ENCODE data around the gene TPPP.
"Not testable (repeated sequence)": the region's sequence is repeated elsewhere in the genome, so short reads cannot be mapped to it uniquely, and the experiment has no call there.

Gene TPPP

DNA sequence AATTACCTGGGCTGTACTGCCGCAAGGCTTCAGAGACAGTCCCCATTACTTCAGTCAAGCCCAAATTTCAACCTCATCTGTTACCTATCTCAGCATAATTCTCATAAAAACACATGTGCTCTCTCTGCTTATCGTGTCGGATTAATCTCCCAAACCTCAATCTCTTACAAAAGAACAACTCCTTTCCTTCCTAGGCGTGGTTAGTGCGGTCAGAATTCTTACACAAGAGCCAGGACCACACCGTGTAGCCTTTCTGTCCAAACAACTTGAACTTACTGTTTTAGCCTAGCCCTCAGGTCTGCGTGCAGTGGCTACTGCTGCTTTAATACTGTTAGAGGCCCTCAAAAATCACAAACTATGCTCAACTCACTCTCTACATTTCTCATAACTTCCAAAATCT, 13.0 kb upstream of the TPPP start:
- in situ Hi-C loops (cut with MboI; ENCODE audit: low sequenced_read_pairs, unreplicated experiment); DNase-seq (ENCODE audit: low spot score): not testable (repeated sequence)

DNA sequence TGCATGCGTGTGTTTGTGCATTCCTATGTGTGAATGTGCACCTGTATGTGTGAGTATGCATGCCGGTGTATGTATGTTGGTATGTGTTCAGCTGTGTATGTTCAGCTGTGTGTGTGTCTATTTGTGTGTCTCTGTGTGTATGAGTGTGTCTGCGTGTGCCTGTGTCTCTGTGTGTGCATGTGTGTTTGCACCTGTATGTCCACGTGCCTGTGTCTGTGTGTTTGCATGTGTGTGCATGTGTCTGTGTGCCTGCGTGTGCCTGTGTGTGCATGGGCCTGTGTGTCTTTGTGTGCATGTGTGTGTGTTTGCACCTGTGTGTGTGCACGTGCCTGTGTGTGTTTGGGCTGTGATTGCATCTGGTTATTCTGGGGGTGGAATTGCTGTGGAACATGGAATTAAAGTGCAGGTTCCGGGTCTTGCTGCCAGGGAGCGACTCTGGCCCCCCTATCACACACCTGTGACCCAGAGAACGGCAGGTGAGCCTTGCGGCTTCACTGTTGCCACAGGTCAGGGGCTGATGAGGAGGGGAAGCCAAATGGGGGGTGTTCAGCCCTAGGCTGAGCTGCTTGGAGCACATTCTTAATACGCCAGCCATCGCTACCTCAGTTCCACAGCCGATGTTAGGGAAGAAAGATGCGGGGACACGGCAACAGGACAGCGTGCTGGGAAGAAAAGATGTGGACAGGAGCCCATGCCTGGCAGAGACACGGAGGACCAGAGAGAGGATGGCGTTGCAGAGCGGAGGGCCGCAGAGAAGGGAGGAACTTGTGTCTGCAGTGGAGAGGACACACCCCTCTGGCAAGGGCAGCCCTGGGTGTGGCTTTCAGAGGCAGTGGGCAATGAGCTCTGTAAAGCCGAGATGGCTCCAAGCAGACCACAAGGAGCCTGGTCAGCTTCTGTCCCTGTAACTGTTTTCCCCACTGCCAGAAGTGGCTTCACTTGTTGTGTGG, 3.9 kb upstream of the TPPP start:
- in situ Hi-C loops (cut with MboI; ENCODE audit: low sequenced_read_pairs, unreplicated experiment); DNase-seq (ENCODE audit: low spot score): not testable (repeated sequence)

DNA sequence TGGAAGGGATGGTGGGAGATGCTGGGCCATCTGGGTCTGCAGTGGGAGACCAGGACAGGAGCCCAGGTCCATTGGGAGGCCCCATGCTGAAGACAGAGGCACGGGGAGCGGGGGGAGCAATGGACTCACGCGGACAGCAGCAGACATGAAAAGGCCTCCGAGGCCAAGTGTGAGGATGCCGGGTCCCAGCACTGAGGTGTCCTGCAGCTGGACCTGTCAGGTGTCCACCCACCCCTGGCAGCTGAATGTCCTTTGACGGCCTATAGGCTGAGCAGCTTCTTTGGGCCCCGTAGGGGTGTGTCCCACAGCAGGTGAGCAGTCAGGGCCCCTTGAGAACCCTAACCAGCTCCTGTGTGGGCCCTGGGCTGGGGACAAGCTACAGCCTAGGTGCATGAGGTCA, 3.0 kb upstream of the TPPP start:
- in situ Hi-C loops (cut with MboI; ENCODE audit: low sequenced_read_pairs, unreplicated experiment); DNase-seq (ENCODE audit: low spot score): not testable (repeated sequence)

DNA sequence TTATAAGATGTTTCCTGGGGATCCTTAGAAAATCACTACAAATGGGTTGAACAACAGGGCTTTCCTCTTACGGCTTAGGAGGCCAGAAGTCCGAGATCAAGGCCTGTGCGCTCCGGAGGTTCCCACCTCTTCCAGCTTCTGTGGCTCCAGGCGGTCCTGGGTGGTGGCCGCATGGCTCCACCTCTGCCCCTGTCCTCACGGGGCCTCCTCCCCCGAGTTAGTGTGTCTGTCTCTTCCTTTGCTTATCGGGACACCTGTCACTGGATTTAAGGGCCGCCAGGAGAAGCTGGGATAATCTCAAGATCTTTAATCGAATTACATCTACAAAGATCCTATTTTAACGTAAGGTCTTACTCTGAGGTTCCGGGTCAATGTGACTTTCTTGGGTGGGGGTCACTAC, 2.3 kb upstream of the TPPP start:
- DNase-seq (ENCODE audit: low spot score); in situ Hi-C loops (cut with MboI; ENCODE audit: low sequenced_read_pairs, unreplicated experiment): not testable (repeated sequence)

DNA sequence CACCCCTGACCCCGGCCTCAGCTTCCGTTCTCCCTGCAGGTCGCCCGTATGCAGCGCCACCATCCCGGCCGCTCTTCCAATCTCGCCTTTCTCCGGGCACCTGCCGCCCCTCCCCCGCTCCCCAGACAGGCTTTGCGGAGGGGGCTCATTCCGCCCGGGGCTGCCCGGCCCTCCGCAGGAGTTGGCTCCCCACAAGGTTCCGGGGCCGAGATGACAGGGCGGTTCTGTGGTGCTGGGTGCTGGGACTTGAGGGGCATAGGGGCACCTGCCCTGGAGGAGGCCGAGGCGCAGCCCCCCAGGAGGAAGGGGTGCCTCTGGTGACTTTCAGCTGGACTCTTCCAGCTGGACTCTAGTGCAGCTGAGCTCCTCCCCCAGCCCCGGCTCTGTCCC, 885 bp upstream of the TPPP start:
- in situ Hi-C loops (cut with MboI; ENCODE audit: low sequenced_read_pairs, unreplicated experiment) = not testable (repeated sequence)
- peak; percentile 14 for DNase-seq (ENCODE audit: low spot score)

DNA sequence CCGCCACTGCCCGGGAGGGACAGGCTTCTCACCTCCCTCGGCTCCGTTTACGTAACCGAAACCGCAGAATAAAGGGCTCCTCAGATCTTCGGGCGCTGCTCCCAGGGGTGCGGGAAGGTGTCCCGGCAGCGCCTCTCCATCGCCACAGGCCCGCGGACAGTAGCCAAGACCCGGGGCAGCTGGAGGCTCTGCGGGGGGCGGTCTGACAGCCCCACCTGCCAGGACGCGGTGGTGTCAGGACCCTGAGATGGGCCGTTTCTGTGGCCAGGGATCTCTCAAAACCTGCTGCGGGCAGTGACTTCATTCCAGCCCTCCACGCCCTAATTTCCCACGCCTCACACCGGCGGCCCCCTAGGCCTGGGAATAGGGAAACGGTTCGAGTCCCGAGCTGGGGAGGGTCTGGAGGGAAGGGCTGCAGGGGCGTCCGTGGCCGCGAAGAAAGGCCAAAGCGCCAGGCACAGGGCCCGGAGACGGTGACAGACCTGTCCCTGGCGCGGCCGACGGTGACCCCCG, 567 bp downstream of the TPPP start:
- in situ Hi-C loops (cut with MboI; ENCODE audit: low sequenced_read_pairs, unreplicated experiment) = not testable (repeated sequence)

DNA sequence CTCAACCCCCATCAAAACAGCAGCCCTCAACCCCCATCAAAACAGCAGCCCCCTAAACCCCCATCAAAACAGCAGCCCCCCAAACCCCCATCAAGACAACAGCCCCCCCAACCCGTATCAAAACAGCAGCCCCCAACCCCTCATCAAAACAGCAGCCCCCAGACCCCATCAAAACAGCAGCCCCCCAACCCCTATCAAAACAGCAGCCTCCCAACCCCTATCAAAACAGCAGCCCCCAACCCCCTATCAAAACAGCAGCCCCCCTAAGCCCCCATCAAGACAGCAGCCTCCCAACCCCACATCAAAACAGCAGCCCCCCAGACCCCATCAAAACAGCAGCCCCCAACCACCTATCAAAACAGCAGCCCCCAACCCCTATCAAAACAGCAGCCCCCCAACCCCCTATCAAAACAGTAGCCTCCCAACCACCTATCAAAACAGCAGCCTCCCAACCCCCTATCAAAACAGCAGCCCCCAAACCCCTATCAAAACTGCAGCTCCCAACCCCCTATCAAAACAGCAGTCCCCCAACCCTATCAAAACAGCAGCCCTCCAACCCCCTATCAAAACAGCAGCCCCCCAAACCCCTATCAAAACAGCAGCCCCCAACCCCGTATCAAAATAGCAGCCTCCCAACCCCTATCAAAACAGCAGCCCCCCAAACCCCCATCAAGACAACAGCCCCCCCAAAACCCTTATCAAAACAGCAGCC, 1.2 kb downstream of the TPPP start:
- TF ChIP-seq, protein P1, sequence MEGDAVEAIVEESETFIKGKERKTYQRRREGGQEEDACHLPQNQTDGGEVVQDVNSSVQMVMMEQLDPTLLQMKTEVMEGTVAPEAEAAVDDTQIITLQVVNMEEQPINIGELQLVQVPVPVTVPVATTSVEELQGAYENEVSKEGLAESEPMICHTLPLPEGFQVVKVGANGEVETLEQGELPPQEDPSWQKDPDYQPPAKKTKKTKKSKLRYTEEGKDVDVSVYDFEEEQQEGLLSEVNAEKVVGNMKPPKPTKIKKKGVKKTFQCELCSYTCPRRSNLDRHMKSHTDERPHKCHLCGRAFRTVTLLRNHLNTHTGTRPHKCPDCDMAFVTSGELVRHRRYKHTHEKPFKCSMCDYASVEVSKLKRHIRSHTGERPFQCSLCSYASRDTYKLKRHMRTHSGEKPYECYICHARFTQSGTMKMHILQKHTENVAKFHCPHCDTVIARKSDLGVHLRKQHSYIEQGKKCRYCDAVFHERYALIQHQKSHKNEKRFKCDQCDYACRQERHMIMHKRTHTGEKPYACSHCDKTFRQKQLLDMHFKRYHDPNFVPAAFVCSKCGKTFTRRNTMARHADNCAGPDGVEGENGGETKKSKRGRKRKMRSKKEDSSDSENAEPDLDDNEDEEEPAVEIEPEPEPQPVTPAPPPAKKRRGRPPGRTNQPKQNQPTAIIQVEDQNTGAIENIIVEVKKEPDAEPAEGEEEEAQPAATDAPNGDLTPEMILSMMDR (IDR thresholded peaks at IDR 0.05; ENCODE audit: borderline replicate concordance, control extremely low read depth, extremely low read depth, insufficient read depth, missing control alignments) = no peak
- no peak for DNase-seq (ENCODE audit: low spot score)
- in situ Hi-C loops (cut with MboI; ENCODE audit: low sequenced_read_pairs, unreplicated experiment) = no loop called here

More for the DNA sequence above, 567 bp downstream of the TPPP start:
- peak; percentile 38 for DNase-seq (ENCODE audit: low spot score)

DNA sequence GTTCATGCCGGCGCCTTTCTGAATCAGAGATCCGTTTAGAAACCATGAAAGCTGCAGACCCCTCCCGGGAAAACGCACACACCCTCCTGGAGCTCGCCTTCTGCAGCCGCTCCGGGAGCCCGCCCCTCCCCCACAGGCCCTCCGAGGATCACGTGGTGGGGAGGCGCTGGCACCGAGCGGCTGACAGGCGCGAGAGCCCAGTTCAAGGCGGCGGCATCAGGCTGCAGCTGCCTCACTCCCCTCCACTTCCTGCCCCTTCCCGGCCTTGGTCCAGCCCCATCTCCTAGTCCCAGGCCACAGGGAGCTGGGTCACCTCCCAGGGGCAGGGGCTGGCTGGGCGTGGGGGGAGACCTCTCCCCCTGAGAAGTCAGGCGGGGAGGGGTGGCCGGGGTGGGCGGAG, 2.1 kb downstream of the TPPP start:
- in situ Hi-C loops (cut with MboI; ENCODE audit: low sequenced_read_pairs, unreplicated experiment); DNase-seq (ENCODE audit: low spot score): not testable (repeated sequence)

DNA sequence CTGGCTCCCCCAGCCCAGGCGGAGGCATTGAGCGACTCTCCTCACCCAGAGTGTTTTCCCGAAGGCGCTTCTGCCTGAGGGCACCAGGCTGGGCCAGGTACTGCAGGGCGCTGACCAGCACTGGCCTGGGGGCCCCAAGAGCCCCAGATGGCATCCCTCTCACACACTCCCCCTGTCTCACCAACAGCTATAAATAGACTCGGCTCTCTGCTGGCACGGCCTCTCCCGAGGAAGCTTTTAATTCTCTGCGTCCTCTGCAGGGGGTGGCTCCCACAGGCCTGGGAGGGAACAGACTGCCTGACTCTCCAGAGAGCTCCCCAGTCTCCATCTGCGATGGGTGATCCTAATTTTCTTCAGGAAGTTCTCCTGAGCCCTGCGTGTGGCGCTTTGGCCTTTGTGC, 2.9 kb downstream of the TPPP start:
- in situ Hi-C loops (cut with MboI; ENCODE audit: low sequenced_read_pairs, unreplicated experiment); DNase-seq (ENCODE audit: low spot score): not testable (repeated sequence)

DNA sequence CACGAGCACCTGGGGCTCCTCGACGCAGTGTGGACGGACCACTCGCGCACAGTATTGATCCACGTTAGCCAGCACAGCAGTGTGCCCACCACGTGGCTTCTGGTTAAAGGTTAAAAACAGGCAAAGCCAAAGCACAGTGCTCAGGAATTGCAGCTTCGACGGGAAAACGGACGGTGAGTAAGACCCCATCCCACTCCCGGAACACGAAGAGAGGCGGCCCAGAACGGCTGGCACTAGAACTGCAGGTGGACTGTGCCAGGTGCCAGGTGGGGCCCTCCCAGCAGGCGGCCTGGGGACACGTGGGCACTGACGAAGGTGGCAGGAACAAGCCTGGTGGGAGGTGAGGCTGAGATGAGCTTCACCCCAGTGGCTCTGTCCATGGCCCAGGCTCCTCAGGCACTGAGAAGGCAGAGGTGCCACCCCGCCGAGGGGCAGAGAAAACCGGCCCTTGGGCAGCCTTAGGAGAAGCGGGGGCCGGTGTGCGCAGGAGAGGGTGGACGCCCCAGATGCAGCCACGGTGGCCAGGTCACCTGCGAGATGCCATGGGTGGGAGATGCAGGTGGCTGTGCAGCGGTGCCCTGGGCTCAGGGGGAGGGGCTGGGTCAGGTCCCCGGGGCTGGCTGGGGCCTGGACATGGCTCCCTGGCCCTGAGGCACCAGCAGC, 4.7 kb downstream of the TPPP start:
- DNase-seq (ENCODE audit: low spot score); in situ Hi-C loops (cut with MboI; ENCODE audit: low sequenced_read_pairs, unreplicated experiment): not testable (repeated sequence)

DNA sequence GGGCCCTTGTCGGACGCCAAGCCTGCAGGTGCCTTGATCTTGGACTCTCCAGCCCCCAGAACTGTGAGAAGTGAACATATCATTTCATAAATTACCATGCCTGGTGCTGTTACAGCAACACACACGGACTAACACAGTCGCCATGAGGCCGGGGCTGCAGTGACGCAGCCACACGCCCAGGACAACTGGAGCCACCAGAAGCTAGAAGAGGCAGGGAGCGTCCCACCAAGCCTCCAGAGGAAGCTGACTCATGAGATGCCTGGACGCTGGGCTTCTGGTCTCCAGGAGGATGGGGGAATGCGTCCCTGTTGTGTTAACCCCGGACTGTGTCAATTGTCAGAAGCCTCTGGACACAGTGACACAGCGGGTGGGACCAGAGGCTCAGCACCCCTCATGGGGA, 6.2 kb downstream of the TPPP start:
- in situ Hi-C loops (cut with MboI; ENCODE audit: low sequenced_read_pairs, unreplicated experiment); DNase-seq (ENCODE audit: low spot score): not testable (repeated sequence)

DNA sequence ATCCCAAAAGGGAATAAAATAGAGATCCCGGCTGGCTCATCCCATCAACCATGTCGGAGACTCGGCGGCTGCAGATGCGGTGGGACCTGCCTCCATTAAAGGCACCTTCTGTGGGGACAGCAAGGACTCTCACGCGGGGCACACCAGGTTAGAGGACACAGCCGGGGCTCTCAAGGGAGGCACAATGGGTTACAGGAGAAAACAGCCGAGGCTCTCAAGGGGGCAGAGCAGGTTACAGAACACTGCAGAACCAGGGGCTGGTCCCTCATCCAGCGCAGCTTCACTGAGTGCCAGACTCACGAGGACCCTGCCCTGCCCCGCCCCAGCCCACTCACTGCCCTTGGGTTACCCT, 7.0 kb downstream of the TPPP start:
- DNase-seq (ENCODE audit: low spot score); in situ Hi-C loops (cut with MboI; ENCODE audit: low sequenced_read_pairs, unreplicated experiment): not testable (repeated sequence)

Data from GM13976 (cell line).